HFF-Myc (cell line): ENCODE measurements around the gene KIRREL3.
A peak's percentile ranks its signal among the peaks of the same experiment; 100 is the strongest.

Source experiments
- DNase-seq: peaks from one replicate; pipeline ENCODE4 v3.0.0-alpha.2; 2011; ENCODE audit warnings: low read depth; ENCODE audit errors: extremely low read depth
- H3K4me3 ChIP-seq: replicated peaks from 2 replicates; pipeline ENCODE4 v1.5.1; 2011; ENCODE audit warnings: low read depth, mild to moderate bottlenecking, control low read depth, low read length
- CTCF ChIP-seq: IDR thresholded peaks from 2 replicates; pipeline ENCODE4 v1.5.1; 2012; ENCODE audit warnings: mild to moderate bottlenecking, low read depth, low read length, control low read depth; ENCODE audit errors: missing control alignments

The KIRREL3 gene

GRCh38 chr11:126886636-126887035 is 113.9 kb downstream of the KIRREL3 start:
- no peak for TF ChIP-seq CTCF

GRCh38 chr11:126886085-126886484 is 114.5 kb downstream of the KIRREL3 start:
- DNase-seq: no peak

More at GRCh38 chr11:126886636-126887035, 113.9 kb downstream of the KIRREL3 start:
- no peak overlapping the region for H3K4me3 ChIP-seq
- no peak for DNase-seq

GRCh38 chr11:126884594-126884993 is 116.0 kb downstream of the KIRREL3 start:
- no peak for TF ChIP-seq CTCF

More at GRCh38 chr11:126886085-126886484, 114.5 kb downstream of the KIRREL3 start:
- TF ChIP-seq CTCF: no peak
- no peak overlapping the region for H3K4me3 ChIP-seq

GRCh38 chr11:126884192-126884591 is 116.4 kb downstream of the KIRREL3 start:
- TF ChIP-seq CTCF: no peak
- H3K4me3 ChIP-seq: no peak overlapping the region
- DNase-seq: no peak

More at GRCh38 chr11:126884594-126884993, 116.0 kb downstream of the KIRREL3 start:
- no peak overlapping the region for H3K4me3 ChIP-seq
- no peak for DNase-seq

GRCh38 chr11:126880872-126881271 is 119.7 kb downstream of the KIRREL3 start:
- DNase-seq: no peak
- no peak overlapping the region for H3K4me3 ChIP-seq
- no peak for TF ChIP-seq CTCF

- DNase-seq: no peak
- no peak overlapping the region for H3K4me3 ChIP-seq
- TF ChIP-seq CTCF: no peak
Observed at GRCh38 chr11:126879516-126879915, 121.1 kb downstream of the KIRREL3 start.

- no peak overlapping the region for H3K4me3 ChIP-seq
- DNase-seq: peak; percentile 2
- no peak for TF ChIP-seq CTCF
Observed at GRCh38 chr11:126878913-126879482, 121.6 kb downstream of the KIRREL3 start.
